GM12874 (cell line): ENCODE results near the gene WWTR1.

Experiments used
- TF ChIP-seq, protein P1 (sequence below): IDR thresholded peaks from 2 replicates; pipeline ENCODE4 v1.5.1; 2011; ENCODE audit warnings: low read depth, mild to moderate bottlenecking, control low read depth, low read length, moderate library complexity; ENCODE audit not compliant: insufficient read depth

The WWTR1 gene

DNA sequence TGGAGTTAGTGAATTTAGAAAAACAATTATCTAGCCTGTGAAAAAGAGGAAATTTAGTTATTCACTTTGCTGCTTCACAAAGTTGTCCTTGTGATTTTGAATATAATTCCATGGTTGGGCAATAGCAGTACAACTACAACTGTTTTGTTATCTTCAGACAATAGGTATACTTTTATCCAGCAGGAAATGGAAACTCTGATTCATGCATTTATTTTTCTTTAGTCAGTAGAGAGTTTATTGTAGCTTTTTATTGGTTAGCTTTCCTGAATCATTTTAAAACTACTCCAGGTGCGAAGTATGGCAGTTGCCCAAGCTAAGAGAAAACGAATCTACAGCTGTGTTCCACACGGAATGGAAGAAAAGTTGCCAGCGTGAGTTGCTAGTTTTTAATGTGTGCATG is 103.0 kb downstream of the WWTR1 start:
- TF ChIP-seq, protein P1, sequence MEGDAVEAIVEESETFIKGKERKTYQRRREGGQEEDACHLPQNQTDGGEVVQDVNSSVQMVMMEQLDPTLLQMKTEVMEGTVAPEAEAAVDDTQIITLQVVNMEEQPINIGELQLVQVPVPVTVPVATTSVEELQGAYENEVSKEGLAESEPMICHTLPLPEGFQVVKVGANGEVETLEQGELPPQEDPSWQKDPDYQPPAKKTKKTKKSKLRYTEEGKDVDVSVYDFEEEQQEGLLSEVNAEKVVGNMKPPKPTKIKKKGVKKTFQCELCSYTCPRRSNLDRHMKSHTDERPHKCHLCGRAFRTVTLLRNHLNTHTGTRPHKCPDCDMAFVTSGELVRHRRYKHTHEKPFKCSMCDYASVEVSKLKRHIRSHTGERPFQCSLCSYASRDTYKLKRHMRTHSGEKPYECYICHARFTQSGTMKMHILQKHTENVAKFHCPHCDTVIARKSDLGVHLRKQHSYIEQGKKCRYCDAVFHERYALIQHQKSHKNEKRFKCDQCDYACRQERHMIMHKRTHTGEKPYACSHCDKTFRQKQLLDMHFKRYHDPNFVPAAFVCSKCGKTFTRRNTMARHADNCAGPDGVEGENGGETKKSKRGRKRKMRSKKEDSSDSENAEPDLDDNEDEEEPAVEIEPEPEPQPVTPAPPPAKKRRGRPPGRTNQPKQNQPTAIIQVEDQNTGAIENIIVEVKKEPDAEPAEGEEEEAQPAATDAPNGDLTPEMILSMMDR = no peak

DNA sequence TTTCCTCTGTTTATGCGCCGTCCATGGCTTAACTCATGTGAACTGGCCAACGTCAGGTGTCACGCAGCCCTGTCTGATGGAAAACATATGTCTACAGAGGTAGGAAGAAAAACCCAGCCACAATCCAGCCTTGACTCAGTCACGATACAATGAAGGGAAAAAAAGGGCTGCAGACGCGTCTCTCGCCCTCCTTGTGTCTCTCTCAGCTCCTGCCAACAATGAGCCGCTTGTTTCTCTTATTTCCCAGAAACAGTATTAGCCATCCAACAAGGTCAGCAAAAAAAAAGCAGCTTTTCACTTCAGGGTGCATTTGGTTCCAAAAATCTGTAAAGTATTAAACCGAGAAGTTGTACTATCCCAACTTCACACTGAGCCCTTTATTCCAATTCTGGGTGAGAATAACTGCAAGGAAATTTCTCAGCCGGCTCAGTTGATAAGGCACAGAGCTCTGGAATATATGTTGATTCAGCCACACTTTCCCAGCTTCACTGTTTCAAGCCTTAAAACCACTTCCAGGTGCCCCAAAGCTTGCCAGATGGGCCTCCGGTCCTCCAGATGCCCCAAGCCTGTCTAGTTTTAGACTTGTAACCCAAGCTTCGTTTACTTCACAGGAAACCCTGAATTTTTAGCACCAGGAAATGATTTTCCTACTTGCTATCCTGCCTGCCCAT is 103.9 kb downstream of the WWTR1 start:
- TF ChIP-seq, protein P1 = no peak

DNA sequence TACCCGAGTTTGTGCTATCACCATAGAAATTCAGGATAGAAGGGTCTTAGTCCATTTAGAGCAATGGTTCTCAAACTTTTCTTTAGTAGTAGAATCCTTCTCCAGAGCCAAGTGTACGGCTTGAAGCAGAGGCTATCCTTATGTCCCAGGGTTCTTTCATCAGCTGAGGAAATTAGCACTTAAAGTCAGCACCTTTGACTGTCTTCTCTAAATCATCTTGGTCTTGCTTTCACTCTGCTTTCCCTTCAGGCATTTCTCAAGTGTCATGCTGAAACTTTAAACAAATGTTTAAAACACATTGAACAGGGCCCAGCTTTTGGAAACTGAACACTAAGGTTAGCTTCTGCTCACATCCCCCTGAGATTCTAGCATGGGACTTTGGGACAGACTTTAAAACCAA is 105.1 kb downstream of the WWTR1 start:
- TF ChIP-seq, protein P1 = no peak

DNA sequence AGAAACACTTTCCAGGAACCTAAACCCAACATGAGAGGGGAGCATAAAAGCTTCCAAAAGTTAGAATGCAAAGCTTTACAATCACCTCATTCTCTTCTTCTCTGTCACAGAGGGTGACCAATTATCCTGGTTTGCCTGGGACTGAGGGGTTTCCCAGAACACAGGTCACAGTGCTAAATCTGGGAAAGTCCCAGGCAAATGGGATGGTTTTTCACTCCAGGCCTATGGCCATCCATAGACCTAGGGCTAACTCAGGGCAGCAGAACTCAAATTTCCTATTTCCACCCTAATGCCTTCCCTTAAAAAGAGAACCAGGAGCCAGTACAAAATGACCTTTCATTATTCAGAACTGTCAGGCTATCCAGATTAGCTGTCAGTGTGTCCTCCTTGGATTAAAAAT is 106.3 kb downstream of the WWTR1 start:
- TF ChIP-seq, protein P1 = no peak

DNA sequence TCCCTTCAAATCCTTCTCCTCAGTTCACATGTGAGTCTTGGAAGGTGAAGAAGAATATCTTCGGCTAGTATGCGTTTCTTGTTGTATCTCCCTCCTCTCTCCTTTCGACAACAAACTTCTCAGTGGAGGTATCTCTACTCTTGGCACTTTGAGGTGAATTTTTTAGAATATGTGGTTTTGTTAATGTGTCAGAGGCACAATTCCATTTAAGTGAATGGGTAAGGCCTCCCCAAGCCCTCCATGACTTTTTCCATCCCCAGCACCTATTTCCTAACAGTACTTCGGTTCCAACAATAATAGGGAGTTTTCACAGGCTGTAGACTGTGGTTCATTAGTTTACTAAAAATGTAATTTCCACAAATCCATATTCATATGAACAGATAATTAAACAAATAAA is 109.2 kb downstream of the WWTR1 start:
- TF ChIP-seq, protein P1 = no peak

DNA sequence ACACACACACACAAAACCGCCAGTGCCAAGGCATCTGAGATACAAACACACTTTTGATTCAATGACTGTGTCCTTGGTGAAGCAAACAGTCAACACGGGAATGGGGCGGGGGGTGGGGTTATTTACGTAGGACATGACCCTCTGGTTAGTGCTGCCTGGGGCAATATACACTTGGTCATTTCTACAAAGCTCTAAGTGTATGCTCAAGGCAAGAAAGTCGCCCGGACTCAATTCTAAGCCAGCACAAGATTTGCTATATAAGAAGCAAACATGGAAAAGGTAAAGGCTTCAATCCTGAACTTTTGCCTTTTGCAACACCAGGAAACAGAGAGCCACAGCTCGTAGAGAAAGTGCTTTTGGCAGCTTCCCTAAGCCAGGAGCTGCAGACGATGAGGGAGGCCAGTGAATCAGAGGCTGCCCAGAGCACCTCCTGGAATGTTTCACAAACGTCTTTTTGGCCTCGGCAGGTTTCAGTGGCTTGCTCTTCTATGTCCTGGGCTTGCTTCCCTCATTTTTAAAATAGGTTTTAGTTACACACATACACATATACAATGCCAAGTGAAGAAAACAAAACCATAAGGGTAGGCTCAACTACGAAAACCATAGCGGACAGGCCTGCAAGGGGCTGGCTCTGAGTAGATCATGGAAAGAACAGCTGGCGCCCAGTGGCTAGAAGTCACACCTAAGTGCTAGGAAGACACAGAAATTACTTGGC is 109.7 kb downstream of the WWTR1 start:
- TF ChIP-seq, protein P1 = no peak

DNA sequence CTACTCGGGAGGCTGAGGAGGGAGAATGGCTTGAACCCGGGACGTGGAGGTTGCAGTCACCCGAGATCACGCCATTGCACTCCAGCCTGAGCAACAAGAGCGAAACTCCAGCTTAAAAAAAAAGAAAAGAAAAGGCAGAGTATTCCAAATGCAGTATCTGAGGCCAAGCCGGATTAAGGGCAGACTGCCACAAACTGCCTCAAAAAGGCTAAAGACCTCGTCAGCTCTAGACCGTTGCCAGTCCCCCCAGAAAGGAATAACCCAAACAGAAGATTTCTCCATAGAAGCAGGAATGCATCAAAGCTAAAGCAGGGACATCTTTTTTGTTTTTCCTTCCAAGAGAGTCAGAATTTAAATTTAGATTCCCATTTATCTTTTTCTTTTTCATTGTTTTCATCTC is 110.4 kb downstream of the WWTR1 start:
- TF ChIP-seq, protein P1 = no peak
